UCSD-AML1 (cell line): ENCODE results near the gene GEMIN7.

Experiments
- DNase-seq: peaks from one replicate; lab custom pipeline; 2025; ENCODE audit not compliant: unreplicated experiment; lab: John Stamatoyannopoulos, UW

Gene GEMIN7

DNA sequence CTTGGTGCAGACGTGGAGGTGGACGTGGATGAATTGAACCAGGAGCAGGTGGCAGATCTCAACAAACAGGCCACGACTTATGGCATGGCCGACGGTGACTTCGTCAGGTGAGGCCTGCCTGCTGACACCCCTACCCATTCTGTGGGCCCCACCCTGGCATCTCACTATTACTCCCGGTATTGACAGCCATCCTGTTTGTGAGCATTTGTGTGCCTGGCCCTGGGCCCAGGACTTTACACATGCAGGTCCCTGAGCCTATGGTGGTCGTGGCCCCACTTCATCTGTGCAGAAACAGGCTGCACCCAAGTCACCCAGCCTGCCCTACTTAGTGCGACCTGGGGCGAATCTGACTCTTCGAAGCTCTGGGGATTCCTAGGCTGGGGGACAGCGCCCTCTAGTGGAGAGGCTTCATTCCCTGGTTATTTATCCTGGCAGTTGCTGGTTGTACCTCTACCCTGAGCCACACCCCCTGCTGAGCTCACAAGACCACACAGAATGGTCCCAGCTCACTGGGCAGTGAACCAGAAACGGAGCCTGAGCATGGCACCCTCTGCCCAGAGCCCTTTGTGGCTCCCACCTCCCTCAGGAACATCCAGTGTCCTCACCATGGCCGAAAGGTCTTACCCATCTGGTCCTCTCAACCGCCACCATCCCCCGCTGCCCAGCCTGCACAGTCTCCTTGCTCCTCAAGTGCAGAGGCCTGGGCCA lies 19.6 kb upstream of the GEMIN7 start:
- DNase-seq, result peak; percentile 71

DNA sequence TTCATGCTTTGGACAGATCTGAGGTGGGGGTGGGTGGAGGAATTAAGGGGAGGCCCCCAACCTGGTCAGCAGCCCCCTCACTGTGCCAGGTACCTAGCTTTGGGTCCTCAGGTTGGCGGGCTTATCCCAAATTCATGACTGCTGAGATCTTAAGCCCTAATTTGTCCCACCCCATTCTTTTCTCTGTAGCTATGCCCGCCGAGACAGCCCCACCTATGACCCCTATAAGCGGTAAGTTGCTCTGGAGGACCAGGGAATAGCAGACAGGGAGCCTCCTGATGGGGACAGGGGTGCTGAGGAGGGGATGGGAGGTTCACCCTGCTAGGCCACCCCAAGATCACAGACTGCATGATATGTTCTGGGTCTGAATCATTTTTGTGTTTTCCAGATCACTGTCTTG lies 17.1 kb upstream of the GEMIN7 start:
- no peak for DNase-seq

DNA sequence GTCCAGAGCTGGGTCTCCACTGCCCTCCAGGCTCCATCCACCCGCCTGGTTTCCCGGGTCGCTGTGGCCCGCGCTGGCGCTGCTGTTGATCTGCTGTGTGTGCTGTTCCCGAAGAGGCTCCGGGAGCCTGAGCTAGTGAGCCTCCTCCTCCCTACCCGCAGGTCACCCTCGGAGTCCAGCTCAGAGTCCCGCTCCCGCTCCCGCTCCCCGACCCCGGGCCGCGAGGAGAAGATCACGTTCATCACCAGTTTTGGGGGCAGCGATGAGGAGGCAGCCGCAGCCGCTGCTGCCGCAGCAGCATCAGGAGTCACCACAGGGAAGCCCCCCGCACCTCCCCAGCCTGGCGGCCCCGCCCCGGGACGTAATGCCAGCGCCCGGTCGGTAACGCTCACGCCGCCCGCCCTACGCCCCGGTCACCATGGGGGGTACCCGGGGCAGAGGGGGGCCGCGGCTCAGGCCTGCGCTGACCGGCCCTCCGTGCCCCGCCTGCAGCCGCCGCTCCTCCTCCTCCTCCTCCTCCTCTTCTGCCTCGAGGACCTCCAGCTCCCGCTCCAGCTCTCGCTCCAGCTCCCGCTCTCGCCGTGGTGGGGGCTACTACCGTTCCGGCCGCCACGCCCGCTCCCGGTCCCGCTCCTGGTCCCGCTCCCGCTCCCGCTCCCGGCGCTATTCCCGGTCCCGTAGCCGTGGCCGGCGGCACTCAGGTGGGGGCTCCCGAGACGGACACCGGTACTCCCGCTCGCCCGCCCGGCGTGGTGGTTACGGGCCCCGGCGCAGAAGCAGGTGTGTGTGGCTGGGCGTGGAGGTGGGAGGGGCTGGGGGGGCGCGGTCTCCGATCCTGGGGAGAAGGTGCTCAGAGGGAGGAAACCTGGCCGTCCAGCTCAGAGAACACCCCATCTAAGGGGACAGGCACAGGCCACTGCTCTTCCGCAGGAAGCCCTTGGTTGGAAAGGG lies 14.9 kb upstream of the GEMIN7 start:
- DNase-seq, result no peak

DNA sequence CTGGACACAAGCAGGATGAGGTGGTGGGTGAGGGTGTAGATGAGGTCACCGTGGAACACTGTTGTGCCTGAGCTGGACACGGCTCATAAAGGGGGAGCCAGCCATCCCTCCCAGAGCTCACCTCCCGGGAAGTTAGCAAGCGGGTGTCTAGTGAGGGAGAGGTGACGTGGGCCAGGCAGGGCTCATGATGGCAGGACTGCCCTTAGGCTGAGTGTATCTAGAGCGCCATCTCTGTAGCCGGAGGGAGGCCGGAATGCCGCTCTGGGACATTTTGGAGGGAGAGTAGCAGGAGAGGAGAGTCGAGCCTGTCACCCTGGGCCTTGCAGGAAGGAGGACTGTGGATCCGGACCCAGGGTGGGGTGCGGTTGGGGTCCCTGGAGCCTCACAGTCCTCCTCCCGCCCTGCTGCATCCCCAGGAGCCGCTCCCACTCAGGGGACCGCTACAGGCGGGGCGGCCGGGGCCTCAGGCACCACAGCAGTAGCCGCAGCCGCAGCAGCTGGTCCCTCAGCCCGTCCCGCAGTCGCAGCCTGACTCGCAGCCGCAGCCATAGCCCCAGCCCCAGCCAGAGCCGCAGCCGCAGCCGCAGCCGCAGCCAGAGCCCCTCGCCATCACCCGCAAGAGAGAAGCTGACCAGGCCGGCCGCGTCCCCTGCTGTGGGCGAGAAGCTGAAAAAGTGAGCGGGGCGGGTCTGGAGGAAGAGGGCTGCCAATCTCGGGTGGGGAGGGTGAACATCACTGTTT lies 12.0 kb upstream of the GEMIN7 start:
- DNase-seq, result no peak

DNA sequence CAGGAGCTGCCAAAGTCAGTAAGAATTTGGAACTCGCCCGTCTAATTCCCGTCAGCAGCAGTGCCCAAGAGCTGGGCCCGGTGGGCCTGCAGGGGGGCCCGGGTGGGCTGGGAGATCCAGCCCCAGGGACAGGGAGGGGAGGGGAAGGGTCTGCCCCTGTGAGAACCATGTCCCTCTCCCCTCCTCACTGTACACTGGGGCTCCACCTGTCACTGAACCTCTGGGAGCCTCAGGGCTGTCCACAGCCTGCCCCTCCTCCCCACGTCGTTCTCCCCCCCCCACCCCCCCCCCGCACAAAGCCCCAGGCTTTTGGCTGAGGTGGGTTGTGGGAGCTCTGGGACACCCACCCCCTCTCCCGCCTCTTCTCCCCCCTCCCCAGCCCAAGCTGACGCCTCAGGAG lies 11.0 kb upstream of the GEMIN7 start:
- no peak for DNase-seq

DNA sequence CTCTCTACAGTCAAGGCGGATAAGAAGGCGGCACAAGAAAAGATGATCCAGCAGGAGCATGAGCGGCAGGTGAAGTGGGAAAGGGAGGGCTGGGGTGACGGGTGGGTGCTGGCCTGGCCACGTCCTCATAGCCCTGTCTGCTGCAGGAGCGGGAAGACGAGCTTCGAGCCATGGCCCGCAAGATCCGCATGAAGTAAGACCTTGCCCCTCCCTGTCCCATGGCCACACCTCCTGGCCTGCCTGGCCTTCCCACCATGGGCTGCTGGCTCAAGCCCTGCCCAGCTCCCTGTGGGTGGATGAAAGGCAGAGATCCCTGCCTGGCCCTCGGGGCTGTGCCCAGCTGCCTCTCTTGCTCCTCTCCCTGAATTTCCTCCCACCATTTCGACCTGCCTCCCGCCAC lies 10.0 kb upstream of the GEMIN7 start:
- DNase-seq, result no peak

DNA sequence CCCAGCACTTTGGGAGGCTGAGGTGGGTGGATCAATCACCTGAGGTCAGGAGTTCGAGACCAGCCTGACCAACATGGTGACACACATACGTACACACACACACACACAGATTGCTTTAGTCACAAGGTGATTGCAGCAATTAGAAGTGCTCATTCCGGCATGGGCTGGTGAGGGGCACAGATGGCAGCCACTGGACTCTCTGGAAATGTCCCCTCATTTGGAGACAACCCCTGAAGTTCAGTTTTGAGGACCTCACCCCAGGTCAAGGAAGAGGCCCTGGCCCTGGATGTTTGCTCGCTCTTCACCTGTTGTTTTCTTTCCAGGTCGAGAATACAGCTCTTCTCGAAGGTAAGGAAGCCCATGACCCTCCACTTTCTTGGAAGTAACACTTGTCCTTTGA lies 8.8 kb upstream of the GEMIN7 start:
- DNase-seq, result no peak

DNA sequence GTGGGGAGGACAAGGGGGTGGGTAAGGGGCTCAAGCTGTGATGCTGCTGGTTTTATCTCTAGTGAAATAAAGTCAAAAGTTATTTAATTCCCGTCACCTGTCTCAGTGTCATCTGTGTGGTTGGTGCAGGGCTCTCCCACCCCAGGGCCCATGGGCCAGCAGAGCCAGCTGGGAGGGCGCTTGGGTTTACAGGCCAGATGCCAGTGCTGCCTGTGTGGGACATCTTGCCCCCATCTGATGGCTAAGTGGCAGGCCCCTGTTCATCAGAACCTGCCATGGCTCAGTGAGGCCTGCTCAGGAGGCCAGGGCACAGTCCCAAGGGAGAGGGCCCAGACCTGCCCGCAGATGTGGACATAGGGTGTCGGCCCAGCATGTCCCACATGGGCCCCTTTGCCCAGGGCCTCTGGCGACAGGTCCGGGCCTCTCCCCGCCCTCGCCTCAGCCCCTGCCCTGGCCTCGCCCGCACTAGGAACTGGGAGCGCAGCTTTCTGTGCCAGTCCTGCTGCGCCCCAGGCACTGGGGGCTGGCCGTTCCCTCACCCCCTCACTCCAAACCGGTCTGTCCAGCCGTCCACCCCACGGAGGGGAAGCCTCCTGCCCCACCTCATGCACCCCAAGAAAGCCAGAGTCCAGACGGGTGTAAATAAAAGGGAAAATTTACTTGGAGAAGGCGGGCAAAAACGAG lies 8.1 kb upstream of the GEMIN7 start:
- no peak for DNase-seq

DNA sequence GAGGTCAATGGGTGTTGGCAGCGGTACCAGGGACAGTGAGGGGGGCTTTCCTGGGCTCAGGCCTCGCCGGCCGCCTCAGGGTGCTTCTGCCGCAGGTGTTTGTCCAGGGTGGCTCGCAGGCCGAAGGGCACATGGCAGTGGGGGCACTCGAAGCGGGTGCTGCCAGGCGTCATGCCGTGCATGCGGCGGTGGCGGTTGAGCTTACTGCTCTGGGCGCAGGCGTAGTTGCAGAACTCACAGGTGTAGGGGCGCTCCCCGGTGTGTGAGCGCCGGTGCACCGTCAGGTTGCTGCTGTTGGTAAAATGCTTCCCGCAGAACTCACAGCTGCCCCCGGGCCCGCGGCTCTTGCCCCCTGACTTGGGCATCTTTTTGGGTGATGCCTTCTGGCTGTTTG lies 7.5 kb upstream of the GEMIN7 start:
- DNase-seq, result no peak

DNA sequence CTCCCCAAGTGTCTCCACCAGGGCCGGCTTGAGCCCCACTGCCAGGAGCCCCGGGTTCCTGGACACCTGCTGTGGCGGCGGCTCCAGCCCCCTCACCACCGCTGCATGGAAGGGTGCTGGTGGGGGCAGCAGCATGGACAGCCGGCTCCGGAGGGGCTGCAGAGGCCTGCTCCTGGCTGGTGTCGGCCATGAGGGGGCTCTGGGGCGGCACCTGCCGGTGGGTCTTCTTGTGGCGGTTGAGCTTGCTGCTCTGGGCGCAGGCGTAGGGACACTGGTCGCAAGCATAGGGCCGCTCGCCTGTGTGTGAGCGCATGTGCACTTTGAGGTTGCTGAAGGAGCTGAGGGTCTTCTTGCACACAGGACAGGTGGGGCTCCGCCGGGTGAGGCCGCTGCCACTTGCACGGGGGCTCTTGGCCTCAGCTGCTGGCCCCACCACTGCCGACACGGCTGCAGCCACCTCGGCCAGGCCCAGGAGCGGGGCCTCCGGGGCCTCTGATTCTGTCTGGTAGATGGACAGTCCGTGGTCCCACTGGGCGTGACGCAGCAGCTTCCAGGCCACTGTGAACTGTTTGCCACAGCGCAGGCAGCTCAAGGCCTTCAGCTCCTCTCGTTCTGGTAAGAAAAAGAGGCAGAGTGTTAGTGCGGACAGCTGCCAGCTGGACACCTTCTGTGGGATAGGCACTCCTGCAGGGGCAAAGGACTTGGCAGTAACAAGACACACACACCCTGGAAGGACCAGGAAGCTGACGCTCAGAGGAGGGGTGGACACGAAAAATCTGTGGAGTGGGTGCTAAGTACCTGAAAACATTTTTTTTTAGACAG lies 6.9 kb upstream of the GEMIN7 start:
- DNase-seq, result no peak

DNA sequence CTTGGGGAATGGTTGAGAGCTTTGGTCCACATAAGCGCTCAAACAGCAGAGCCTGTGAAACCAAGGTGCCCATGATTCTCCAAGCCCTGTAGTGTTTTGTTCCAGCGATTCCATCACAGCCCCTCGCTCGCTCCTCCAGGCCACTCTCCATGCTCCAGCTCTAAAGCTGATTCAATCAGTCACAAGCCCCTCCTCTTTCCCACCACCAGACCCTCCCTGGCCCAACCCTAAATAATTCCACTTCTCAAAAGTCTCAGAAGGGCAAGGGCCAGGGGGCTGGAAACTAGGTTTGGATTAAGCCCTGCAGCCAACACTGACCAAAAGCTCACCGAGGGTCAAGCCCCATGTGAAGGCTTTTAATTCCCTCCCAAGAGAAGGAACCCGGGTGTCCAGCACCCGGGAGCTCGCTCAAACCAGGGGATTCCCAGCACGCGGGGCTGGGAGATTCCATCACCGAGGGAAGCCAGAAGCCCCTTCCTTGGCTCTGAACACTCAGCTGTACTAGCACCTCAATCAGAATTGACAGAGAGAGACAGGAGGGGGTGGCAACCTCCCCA lies 4.2 kb upstream of the GEMIN7 start:
- no peak for DNase-seq

DNA sequence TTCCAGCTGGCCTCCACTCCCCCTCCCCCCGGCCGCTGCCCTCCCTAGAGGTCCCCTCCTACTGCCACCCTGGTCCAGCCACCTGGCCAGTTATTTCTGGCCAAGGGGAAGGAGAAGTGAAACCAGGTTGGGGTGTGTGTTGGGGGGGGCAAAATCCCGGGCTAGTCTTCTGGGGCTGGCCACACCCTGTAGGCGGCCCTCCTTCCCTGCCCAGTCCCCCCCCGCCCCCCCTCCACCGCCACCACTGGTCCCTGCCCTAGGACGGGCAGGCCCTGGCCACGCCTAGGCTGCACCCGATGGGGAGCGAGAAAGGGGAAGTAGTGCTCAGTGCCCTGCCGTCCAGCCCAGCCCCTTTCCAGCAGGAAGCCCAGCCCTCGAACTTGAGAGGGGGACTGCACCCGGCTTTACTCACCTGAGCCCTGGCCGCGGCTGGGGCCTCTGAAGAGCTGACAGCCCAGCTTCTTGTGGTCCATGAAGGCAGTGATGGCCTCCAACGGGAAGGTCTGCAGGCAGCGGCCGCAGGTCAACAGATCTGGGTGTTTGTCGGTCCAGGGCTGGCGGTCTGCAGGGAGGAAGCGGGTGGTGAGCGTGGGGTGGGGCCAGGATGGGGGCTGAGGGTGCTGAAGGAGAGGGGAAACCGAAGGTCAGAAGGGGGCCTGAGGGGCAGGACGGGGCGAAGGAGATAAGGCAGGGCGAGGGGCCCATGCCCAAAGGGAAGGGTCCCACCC lies 3.6 kb upstream of the GEMIN7 start:
- peak; percentile 87 for DNase-seq

DNA sequence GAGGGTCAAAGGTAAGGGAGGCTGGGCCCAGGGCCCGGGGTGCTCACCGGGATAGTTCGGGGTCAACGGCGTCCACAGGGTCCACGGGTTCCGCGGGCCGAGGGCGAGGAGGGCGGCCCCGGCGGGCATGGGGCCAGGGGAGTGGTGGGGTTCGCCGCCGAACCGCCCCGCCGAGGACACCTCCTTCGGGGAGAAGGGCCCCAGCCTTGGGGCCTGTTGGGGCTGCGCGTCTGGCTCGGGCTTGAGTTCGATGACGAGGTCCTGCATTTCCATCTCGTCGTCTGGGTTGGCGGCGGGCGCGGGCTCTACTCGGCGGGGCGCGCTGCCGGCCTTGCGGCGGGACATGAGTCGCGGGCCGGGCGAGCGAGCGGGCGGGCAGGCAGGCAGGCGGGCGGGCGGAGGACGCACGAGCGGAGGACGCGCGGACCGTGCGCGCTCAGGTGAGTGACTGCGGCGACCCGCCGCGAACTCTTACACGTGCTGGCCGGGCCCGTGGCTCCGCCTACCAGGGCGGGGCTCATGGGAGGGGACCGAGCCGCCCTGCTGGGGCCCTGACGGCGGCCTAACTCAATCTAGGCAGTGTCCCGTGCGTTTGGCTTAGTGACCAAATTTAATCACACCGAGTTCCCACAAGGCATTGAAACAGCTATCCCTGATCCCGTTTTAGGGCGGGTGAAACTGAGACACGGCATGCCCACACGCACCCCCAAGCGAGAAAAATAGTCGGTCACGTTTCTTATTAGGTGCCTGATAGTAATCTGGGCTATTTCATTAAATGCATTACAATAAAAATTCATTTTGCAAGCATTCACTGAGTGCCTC lies 2.8 kb upstream of the GEMIN7 start, which contains the start of gene ZNF296:
Gene ZNF296, minus strand, starts transcription at position 450 of the 822 bp plus-strand sequence. Its CDS starts 105 bp downstream, at position 345.
- DNase-seq, result peak; percentile 81

DNA sequence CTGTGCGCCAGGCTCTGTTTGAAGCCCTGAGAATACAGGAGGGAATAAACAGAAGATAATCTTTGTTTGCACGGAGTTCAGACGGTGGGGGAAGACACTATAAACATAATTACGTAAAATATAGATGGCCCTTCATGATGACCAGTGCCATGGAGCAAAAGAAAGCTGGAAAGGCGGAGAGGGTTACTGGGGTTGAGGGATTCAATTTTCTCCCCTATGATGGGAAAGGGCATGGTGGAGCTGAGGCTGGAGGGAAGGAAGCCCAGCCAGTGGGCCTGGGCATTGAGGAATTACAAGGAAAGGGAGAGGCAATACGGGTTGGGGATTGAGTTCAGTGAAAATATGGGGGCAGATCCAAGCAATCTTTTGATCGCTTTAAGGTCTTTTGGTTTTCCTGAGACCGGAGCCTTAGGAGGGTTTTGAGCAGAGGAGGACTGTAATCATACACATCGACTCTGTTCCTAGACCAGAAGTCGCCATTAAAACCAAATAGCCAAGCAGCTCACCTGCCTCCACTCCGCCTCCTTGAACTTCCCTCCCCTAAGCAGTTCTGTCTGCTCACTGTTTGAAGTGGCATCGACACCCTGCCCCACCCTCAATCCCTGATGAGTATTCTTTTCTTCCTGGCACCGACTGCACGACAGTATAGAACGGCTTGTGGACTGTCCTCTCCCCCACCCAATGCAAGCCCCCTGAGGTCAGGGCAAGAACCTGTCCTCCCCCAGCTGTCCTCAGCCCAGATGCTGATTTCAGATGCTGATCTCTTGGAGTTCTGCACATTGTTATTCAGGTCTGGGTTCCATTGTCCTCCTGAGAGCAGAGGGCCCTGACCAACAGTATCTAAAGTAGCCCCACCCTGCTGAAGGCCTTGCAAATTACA lies 2.0 kb upstream of the GEMIN7 start:
- no peak for DNase-seq

DNA sequence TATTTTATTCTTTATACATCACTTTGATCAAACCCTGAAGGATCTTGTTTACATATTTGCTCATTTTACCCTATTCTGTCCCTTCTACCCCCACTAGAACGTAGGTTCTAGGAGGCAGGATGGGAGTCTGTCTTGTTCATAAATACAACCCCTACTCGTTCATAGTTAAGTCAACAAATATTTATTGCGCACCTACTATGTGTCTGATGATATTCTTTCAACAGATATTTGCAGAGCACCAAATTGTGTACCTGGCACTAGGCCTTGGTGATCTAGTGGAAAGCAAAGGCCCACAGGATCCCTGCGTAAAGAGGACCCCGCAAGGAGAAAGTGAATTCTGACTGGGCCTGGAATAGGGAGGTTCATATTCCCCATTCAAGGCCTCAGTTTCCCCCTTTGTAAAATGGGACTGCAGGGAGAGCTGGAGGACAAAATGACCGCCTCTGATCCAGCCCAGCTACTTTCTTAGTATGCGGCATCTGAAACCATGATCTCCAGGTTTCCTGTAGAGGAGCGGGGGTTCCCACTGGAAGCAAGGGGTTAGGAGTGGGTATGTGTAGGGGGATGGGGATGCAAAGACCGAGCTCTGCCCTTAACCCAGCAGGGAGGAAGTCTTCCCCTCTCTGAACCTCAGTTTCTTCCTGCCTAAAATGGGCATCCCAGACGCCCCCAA lies 534 bp upstream of the GEMIN7 start:
- DNase-seq, result no peak

DNA sequence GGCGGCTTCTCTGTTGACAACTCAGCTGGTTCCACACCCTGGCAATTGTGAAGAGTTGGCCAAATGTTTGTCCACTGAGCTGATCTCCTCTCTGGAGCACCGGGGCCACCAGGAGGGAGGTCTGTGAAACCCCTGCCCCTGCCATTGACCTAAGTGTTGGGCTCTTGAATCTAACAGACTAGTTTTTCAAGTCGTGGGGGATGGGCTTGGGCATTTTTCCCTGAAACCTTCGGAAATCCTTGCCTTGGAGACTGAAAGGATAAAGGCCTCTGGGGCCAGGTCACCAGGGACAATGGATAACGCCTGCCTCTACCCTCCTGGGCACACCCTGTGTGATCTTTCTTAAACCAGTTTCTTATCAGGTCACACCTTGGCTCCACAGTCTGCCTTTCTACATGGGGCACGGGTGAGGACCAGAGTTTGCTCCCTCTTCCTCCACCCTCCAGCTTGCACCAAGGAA lies 881 bp downstream of the GEMIN7 start:
- DNase-seq, result no peak

DNA sequence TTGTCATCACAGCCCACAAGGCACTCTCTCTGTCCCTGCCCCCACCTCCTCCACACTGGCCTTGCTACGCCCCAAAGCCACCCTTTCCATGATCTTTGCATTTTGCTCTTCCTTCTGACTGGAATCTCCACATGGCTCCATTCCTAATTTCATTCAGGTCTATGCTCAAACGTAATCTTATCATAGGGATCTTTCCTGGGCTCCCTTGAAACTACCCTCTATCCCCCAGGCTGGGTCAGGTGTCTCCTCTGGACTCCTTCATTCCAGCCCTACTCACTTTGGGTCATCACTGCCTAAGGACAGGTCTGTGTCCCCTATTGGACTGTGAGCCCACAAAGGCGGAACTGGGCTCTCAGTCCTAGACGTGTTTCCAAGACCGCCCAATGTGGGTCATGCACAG lies 3.1 kb downstream of the GEMIN7 start:
- DNase-seq, result no peak
